ENCODE results near the gene PSMG3. TPM values are rescaled to one million over a fixed set of nuclear protein-coding genes. Genes with fewer than 3 reads are reported as not detected.
A peak's percentile ranks its signal among the peaks of the same experiment; 100 is the strongest.

The PSMG3 gene
- total and polyA plus RNA-seq, 8 donors: 19.8 to 31.2 (median 25.1) TPM

- no peaks in the 10 kb centered on the region for H3K36me3 ChIP-seq
- H3K4me1 ChIP-seq: peaks cover 0 to 8% of the 10 kb centered on the region in 2 donors
- H3K4me3 ChIP-seq: no peak overlapping the region
- peak; percentile 60 to 86 for TF ChIP-seq CTCF (IDR thresholded peaks at IDR 0.05)
- ATAC-seq: peak; percentile 99
- H3K9me3 ChIP-seq: no peaks in the 10 kb centered on the region
- DNase-seq: peak; percentile 42 to 93 (median 74)
- intact Hi-C loops (cut with DNase I): no loop called here
- no peaks in the 10 kb centered on the region for H3K27me3 ChIP-seq
- H3K27ac ChIP-seq: no peak overlapping the region
Observed at GRCh38 chr7:1579481-1580421, 9.9 kb upstream of the PSMG3 start.

GRCh38 chr7:1578513-1578912 is 8.7 kb upstream of the PSMG3 start:
- ATAC-seq: no peak

GRCh38 chr7:1576521-1577253 is 6.9 kb upstream of the PSMG3 start:
- Histone ChIP-seq H3K4me3 (no peak overlapping the region), H3K36me3 (no peaks in the 10 kb centered on the region), H3K27ac (no peak overlapping the region), H3K9me3 (no peaks in the 10 kb centered on the region), H3K4me1 (peaks cover 0 to 10% of the 10 kb centered on the region in 2 donors), H3K27me3 (no peaks in the 10 kb centered on the region)
- intact Hi-C loops (cut with DNase I): no loop called here
- no peak for DNase-seq
- TF ChIP-seq CTCF (IDR thresholded peaks at IDR 0.05): no peak
- no peak for ATAC-seq

More at GRCh38 chr7:1578513-1578912, 8.7 kb upstream of the PSMG3 start:
- Histone ChIP-seq H3K27ac (no peak overlapping the region), H3K27me3 (no peaks in the 10 kb centered on the region), H3K36me3 (no peaks in the 10 kb centered on the region), H3K9me3 (no peaks in the 10 kb centered on the region), H3K4me1 (peaks cover 0 to 8% of the 10 kb centered on the region in 2 donors), H3K4me3 (no peak overlapping the region)
- TF ChIP-seq CTCF (IDR thresholded peaks at IDR 0.05): no peak
- intact Hi-C loops (cut with DNase I): no loop called here
- no peak for DNase-seq

- no peak for TF ChIP-seq CTCF (IDR thresholded peaks at IDR 0.05)
- no peaks in the 10 kb centered on the region for H3K27me3 ChIP-seq
- intact Hi-C loops (cut with DNase I): no loop called here
Observed at GRCh38 chr7:1575809-1576208, 6.0 kb upstream of the PSMG3 start.

More at GRCh38 chr7:1575809-1576208, 6.0 kb upstream of the PSMG3 start:
- no peak for DNase-seq
- Histone ChIP-seq H3K4me1 (peaks cover 4 to 19% of the 10 kb centered on the region in 2 donors), H3K4me3 (no peak overlapping the region), H3K9me3 (no peaks in the 10 kb centered on the region), H3K36me3 (no peaks in the 10 kb centered on the region), H3K27ac (no peak overlapping the region)
- ATAC-seq: no peak
